ENCODE data around the gene SPATA20.

SPATA20 gene

GRCh38 chr17:50583641-50584040 is 36.7 kb downstream of the SPATA20 start:
- peaks cover 66% of the 10 kb centered on the region for H3K27me3 ChIP-seq (ENCODE audit: low read depth, low read length)
- no peak overlapping the region for H3K27ac ChIP-seq (ENCODE audit: low read length)
- H3K9me3 ChIP-seq (ENCODE audit: insufficient read depth, low read length): no peaks in the 10 kb centered on the region
- H3K36me3 ChIP-seq (replicated peaks; ENCODE audit: low read depth, low read length): no peaks in the 10 kb centered on the region
- H3K4me1 ChIP-seq (ENCODE audit: low read length): no peaks in the 10 kb centered on the region
- no peak overlapping the region for H3K4me3 ChIP-seq (ENCODE audit: low read length)
- TF ChIP-seq CTCF (IDR thresholded peaks at IDR 0.05; ENCODE audit: low read depth, low read length) (no peak), EZH2phosphoT487 (IDR thresholded peaks at IDR 0.05; ENCODE audit: low read depth) (no peak)
- no peak overlapping the region for H3K4me2 ChIP-seq (ENCODE audit: low read length)
- H3K9ac ChIP-seq (ENCODE audit: low read length): no peak overlapping the region
- H4K20me1 ChIP-seq (ENCODE audit: insufficient read depth, low read length): no peaks in the 10 kb centered on the region
- no peaks in the 10 kb centered on the region for H3K79me2 ChIP-seq (ENCODE audit: low read length)
- no peak overlapping the region for H2AFZ ChIP-seq (ENCODE audit: low read depth, low read length)

- no peak overlapping the region for H3K27ac ChIP-seq (ENCODE audit: low read length)
- no peak overlapping the region for H3K4me2 ChIP-seq (ENCODE audit: low read length)
- H3K27me3 ChIP-seq (ENCODE audit: low read depth, low read length): peaks cover 62% of the 10 kb centered on the region
- no peak for TF ChIP-seq CTCF (IDR thresholded peaks at IDR 0.05; ENCODE audit: low read depth, low read length)
- no peak for TF ChIP-seq EZH2phosphoT487 (IDR thresholded peaks at IDR 0.05; ENCODE audit: low read depth)
- H3K4me1 ChIP-seq (ENCODE audit: low read length): no peaks in the 10 kb centered on the region
- H3K9me3 ChIP-seq (ENCODE audit: insufficient read depth, low read length): no peaks in the 10 kb centered on the region
- no peaks in the 10 kb centered on the region for H3K79me2 ChIP-seq (ENCODE audit: low read length)
- no peak overlapping the region for H3K4me3 ChIP-seq (ENCODE audit: low read length)
- H4K20me1 ChIP-seq (ENCODE audit: insufficient read depth, low read length): no peaks in the 10 kb centered on the region
- no peak overlapping the region for H3K9ac ChIP-seq (ENCODE audit: low read length)
- H3K36me3 ChIP-seq (replicated peaks; ENCODE audit: low read depth, low read length): no peaks in the 10 kb centered on the region
- no peak overlapping the region for H2AFZ ChIP-seq (ENCODE audit: low read depth, low read length)
Measured at GRCh38 chr17:50584116-50584515, 37.1 kb downstream of the SPATA20 start.

- Histone ChIP-seq H4K20me1 (ENCODE audit: insufficient read depth, low read length) (no peaks in the 10 kb centered on the region), H3K27me3 (ENCODE audit: low read depth, low read length) (peaks cover 56% of the 10 kb centered on the region), H3K9ac (ENCODE audit: low read length) (no peak overlapping the region), H2AFZ (ENCODE audit: low read depth, low read length) (no peak overlapping the region), H3K4me1 (ENCODE audit: low read length) (no peaks in the 10 kb centered on the region), H3K79me2 (ENCODE audit: low read length) (no peaks in the 10 kb centered on the region), H3K4me3 (ENCODE audit: low read length) (no peak overlapping the region), H3K27ac (ENCODE audit: low read length) (no peak overlapping the region), H3K9me3 (ENCODE audit: insufficient read depth, low read length) (no peaks in the 10 kb centered on the region), H3K4me2 (ENCODE audit: low read length) (no peak overlapping the region), H3K36me3 (replicated peaks; ENCODE audit: low read depth, low read length) (no peaks in the 10 kb centered on the region)
- no peak for TF ChIP-seq EZH2phosphoT487 (IDR thresholded peaks at IDR 0.05; ENCODE audit: low read depth)
- no peak for TF ChIP-seq CTCF (IDR thresholded peaks at IDR 0.05; ENCODE audit: low read depth, low read length)
Measured at GRCh38 chr17:50584749-50585148, 37.8 kb downstream of the SPATA20 start.

- no peaks in the 10 kb centered on the region for H3K36me3 ChIP-seq (replicated peaks; ENCODE audit: low read depth, low read length)
- H3K27me3 ChIP-seq (ENCODE audit: low read depth, low read length): peaks cover 50% of the 10 kb centered on the region
- no peak overlapping the region for H3K9ac ChIP-seq (ENCODE audit: low read length)
- H4K20me1 ChIP-seq (ENCODE audit: insufficient read depth, low read length): no peaks in the 10 kb centered on the region
- TF ChIP-seq EZH2phosphoT487 (IDR thresholded peaks at IDR 0.05; ENCODE audit: low read depth) (no peak), CTCF (IDR thresholded peaks at IDR 0.05; ENCODE audit: low read depth, low read length) (no peak)
- no peaks in the 10 kb centered on the region for H3K79me2 ChIP-seq (ENCODE audit: low read length)
- H3K9me3 ChIP-seq (ENCODE audit: insufficient read depth, low read length): no peaks in the 10 kb centered on the region
- no peak overlapping the region for H3K4me3 ChIP-seq (ENCODE audit: low read length)
- H3K4me1 ChIP-seq (ENCODE audit: low read length): no peaks in the 10 kb centered on the region
- H3K27ac ChIP-seq (ENCODE audit: low read length): no peak overlapping the region
- H2AFZ ChIP-seq (ENCODE audit: low read depth, low read length): no peak overlapping the region
- H3K4me2 ChIP-seq (ENCODE audit: low read length): no peak overlapping the region
Measured at GRCh38 chr17:50585346-50585745, 38.4 kb downstream of the SPATA20 start.

Data from OCI-LY3 (cell line).